Keratinocyte (primary cell): Measurements from ENCODE around the gene NASP. TPM values are rescaled to one million over a fixed set of nuclear protein-coding genes. Genes with fewer than 3 reads are reported as not detected.

Source experiments
- DNase-seq: peaks from one replicate; pipeline ENCODE4 v3.0.0-alpha.2; 2011; ENCODE audit warnings: low read depth, missing footprints, low spot score
- FAIRE-seq: peaks from 2 replicates; lab custom pipeline; 2011; peaks lifted over from hg19 to GRCh38; lab: Jason Lieb, UNC
- H2AFZ ChIP-seq: 2 replicates; pipeline ENCODE4 v1.6.0; 2012; ENCODE audit warnings: low read length, control low read depth, inconsistent platforms; ENCODE audit not compliant: control insufficient read depth
- H3K27ac ChIP-seq: 2 replicates; pipeline ENCODE4 v1.5.1; 2011; ENCODE audit warnings: low read length; ENCODE audit not compliant: control insufficient read depth, insufficient read depth
- H3K27me3 ChIP-seq: 3 replicates; pipeline ENCODE4 v1.6.0; 2011; ENCODE audit warnings: low read length; ENCODE audit not compliant: control insufficient read depth, insufficient read depth; ENCODE audit errors: extremely low read depth
- H3K36me3 ChIP-seq, 2 experiments: 2 replicates in 1 of 2; 3 replicates in 1 of 2; pipeline ENCODE4 v1.5.1; 2011; ENCODE audit warnings: low read length in 2 of 2, mild to moderate bottlenecking in 1 of 2; ENCODE audit not compliant: control insufficient read depth in 2 of 2, insufficient read depth in 2 of 2; ENCODE audit errors: extremely low read depth in 1 of 2
- H3K4me1 ChIP-seq: 3 replicates; pipeline ENCODE4 v1.5.1; 2011; ENCODE audit warnings: low read length; ENCODE audit not compliant: control insufficient read depth, insufficient read depth; ENCODE audit errors: extremely low read depth
- H3K4me2 ChIP-seq: 3 replicates; pipeline ENCODE4 v1.6.0; 2011; ENCODE audit warnings: low read depth, low read length; ENCODE audit not compliant: control insufficient read depth, insufficient read depth; ENCODE audit errors: extremely low read depth
- H3K4me3 ChIP-seq, 3 experiments: fragments of 200-600 bp in 1 of 3; sonication (generic) in 1 of 3; 2 replicates in 2 of 3; 3 replicates in 1 of 3; pipeline ENCODE4 v1.5.1; 2011 to 2016; ENCODE audit warnings: low read length in 3 of 3, mild to moderate bottlenecking in 3 of 3, control low read depth in 2 of 3, inconsistent platforms in 1 of 3, low read depth in 1 of 3, mixed read lengths in 1 of 3, mixed run types in 1 of 3, moderate library complexity in 1 of 3; ENCODE audit not compliant: control insufficient read depth in 2 of 3, insufficient read depth in 2 of 3; ENCODE audit errors: extremely low read depth in 1 of 3
- H3K79me2 ChIP-seq: 2 replicates; pipeline ENCODE4 v1.6.0; 2012; ENCODE audit warnings: low read length; ENCODE audit not compliant: control insufficient read depth, insufficient read depth
- H3K9ac ChIP-seq: 3 replicates; pipeline ENCODE4 v1.6.0; 2011; ENCODE audit warnings: low read length; ENCODE audit not compliant: control insufficient read depth, insufficient read depth; ENCODE audit errors: extremely low read depth
- H3K9me1 ChIP-seq: 3 replicates; pipeline ENCODE4 v1.6.0; 2011; ENCODE audit warnings: low read length; ENCODE audit not compliant: control insufficient read depth, insufficient read depth; ENCODE audit errors: extremely low read depth
- H3K9me3 ChIP-seq: 2 replicates; pipeline ENCODE4 v1.5.1; 2012; ENCODE audit warnings: low read depth, low read length; ENCODE audit not compliant: control insufficient read depth
- H4K20me1 ChIP-seq: 3 replicates; pipeline ENCODE4 v1.6.0; 2011; ENCODE audit warnings: low read length; ENCODE audit not compliant: control insufficient read depth, insufficient read depth; ENCODE audit errors: extremely low read depth
- EZH2 ChIP-seq: IDR thresholded peaks from one replicate; pipeline ENCODE4 v1.6.1; 2012; ENCODE audit warnings: inconsistent platforms, mild to moderate bottlenecking, low read length, moderate library complexity
- dilution Hi-C: fragments of 300-500 bp; cut with MboI; formaldehyde crosslinking; loops from one replicate; pipeline ENCODE4 v1.7.0; 2020; ENCODE audit warnings: low sequenced_read_pairs; ENCODE audit not compliant: extremely low pct_ligation_motif_present
- polyA plus RNA-seq, 5 experiments: library from polyadenylated mRNA; depleted of rRNA in 3 of 5; stranded (reverse) in 3 of 5; stranded (forward) in 1 of 5; unstranded in 1 of 5; fragments of >200 nt; gene quantifications; 1 replicate in 1 of 5; 2 replicates in 3 of 5; 3 replicates in 1 of 5; pipeline versions ENCODE4 v1.2.1 to v1.2.3, GENCODE V29; 2011 to 2012; ENCODE audit warnings: missing spikeins in 2 of 5, low read depth in 1 of 5, low replicate concordance in 1 of 5
- TF ChIP-seq, protein P1 (sequence below), 3 experiments: IDR thresholded peaks in 1 of 3; conservative IDR thresholded peaks in 1 of 3; optimal IDR thresholded peaks in 1 of 3; 2 replicates in 2 of 3; 3 replicates in 1 of 3; pipeline versions ENCODE3 to v1.5.1; 2011; ENCODE audit warnings: low read length in 3 of 3, mild to moderate bottlenecking in 3 of 3, moderate library complexity in 2 of 3, control low read depth in 1 of 3, inconsistent platforms in 1 of 3; ENCODE audit not compliant: insufficient read depth in 2 of 3; ENCODE audit errors: extremely low read depth in 1 of 3

Gene NASP
- polyA plus RNA-seq, 1 donor (not counting 4 experiments of a cell fraction or from before 2014, with no cell fraction given) = 61.7 TPM

DNA sequence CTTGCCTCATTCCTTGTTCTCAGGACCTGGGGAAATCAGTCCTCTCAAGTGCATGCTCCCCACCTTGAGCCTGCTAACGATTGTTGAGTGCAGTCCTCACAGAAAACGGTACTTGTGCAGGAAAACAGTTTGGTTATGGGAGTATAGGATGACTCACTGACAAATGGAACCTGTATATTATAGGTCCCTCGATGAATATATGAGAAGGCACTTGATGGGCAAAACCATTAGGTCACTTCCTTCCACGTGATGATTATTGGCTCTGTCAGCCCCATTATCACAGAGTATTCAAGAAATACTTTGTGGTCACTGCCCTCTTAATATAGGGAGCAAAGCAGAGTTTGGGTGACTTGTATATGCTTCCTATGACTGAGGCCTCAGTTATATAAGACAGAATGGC, 33.8 kb downstream of the NASP start:
- peaks cover 12 to 20% of the 10 kb centered on the region in 2 experiments for H3K36me3 ChIP-seq
- H3K27ac ChIP-seq = no peak overlapping the region
- H2AFZ ChIP-seq = no peak overlapping the region
- no peak overlapping the region for H3K4me2 ChIP-seq
- H3K9ac ChIP-seq = no peak overlapping the region
- H3K9me1 ChIP-seq = peaks cover 2% of the 10 kb centered on the region
- peaks cover 15% of the 10 kb centered on the region for H3K4me1 ChIP-seq
- DNase-seq (no peak), FAIRE-seq (no peak)
- no peaks in the 10 kb centered on the region for H4K20me1 ChIP-seq
- no peak for TF ChIP-seq EZH2
- TF ChIP-seq, protein P1, sequence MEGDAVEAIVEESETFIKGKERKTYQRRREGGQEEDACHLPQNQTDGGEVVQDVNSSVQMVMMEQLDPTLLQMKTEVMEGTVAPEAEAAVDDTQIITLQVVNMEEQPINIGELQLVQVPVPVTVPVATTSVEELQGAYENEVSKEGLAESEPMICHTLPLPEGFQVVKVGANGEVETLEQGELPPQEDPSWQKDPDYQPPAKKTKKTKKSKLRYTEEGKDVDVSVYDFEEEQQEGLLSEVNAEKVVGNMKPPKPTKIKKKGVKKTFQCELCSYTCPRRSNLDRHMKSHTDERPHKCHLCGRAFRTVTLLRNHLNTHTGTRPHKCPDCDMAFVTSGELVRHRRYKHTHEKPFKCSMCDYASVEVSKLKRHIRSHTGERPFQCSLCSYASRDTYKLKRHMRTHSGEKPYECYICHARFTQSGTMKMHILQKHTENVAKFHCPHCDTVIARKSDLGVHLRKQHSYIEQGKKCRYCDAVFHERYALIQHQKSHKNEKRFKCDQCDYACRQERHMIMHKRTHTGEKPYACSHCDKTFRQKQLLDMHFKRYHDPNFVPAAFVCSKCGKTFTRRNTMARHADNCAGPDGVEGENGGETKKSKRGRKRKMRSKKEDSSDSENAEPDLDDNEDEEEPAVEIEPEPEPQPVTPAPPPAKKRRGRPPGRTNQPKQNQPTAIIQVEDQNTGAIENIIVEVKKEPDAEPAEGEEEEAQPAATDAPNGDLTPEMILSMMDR (optimal IDR thresholded peaks at IDR 0.05 in 1 of 3, IDR thresholded peaks at IDR 0.05 in 1 of 3, conservative IDR thresholded peaks at IDR 0.05 in 1 of 3; ENCODE audit: extremely low read depth in 1 of 3, insufficient read depth in 2 of 3, low read length in 3 of 3) = no peak
- H3K27me3 ChIP-seq = no peaks in the 10 kb centered on the region
- H3K79me2 ChIP-seq = no peaks in the 10 kb centered on the region
- no peak overlapping the region for H3K4me3 ChIP-seq
- H3K9me3 ChIP-seq = no peaks in the 10 kb centered on the region
- dilution Hi-C loops = no loop called here

DNA sequence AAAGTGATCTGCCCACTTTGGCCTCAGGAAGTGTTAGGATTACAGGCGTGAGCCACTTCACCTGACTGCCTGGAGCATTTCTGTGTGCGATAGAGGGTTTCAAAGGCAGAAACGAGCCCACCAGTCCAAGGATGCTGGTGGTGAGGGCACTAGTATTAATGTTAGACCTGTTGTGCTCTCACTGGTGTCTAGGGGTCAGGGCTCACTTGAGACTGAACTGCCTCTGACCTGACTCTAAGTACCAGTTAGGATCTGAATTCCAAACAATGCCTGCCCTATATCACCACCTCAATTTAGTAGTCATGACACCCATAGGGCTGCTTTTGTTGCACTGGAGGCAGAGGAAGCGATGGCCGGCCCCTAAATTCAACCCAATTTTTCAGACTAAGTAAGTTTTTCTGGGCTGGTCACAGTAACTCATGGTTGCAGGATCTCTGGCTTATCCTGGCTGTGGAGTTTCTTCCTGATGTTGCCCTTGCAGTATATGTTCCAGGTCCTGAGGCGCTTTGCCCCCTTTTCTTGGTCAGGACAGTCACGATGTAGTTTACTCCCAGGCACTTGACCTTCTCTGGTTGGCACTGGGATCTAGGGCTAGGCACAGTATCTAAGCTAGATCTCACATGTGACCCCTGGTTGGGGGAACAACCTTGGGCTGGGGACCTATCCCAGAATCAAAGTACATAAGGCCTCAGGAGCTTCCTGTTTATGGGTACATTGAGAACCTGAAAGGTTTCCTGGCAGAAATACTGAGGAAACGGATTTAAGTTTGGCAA, 35.5 kb downstream of the NASP start:
- dilution Hi-C loops = no loop called here

More for the DNA sequence above, 35.5 kb downstream of the NASP start:
- DNase-seq (no peak), FAIRE-seq (no peak)
- H3K4me1 ChIP-seq = peaks cover 15% of the 10 kb centered on the region
- no peak overlapping the region for H3K4me3 ChIP-seq
- H3K4me2 ChIP-seq = no peak overlapping the region
- no peaks in the 10 kb centered on the region for H3K27me3 ChIP-seq
- no peaks in the 10 kb centered on the region for H3K79me2 ChIP-seq
- no peak overlapping the region for H3K27ac ChIP-seq
- no peaks in the 10 kb centered on the region for H3K9me3 ChIP-seq
- TF ChIP-seq, protein P1 (optimal IDR thresholded peaks at IDR 0.05 in 1 of 3, IDR thresholded peaks at IDR 0.05 in 1 of 3, conservative IDR thresholded peaks at IDR 0.05 in 1 of 3; ENCODE audit: extremely low read depth in 1 of 3, insufficient read depth in 2 of 3, low read length in 3 of 3) = no peak
- no peak for TF ChIP-seq EZH2
- peaks cover 12 to 20% of the 10 kb centered on the region in 2 experiments for H3K36me3 ChIP-seq
- H4K20me1 ChIP-seq = no peaks in the 10 kb centered on the region
- H2AFZ ChIP-seq = no peak overlapping the region
- no peak overlapping the region for H3K9ac ChIP-seq
- peaks cover 3% of the 10 kb centered on the region for H3K9me1 ChIP-seq
